Tibial artery (tissue), 4 donors: ENCODE data around the gene ZRANB1.

ENCODE experiments used
- DNase-seq, 2 donors: peaks; one replicate each; pipeline ENCODE4 v3.0.0-alpha.2; 2019
- H3K27ac ChIP-seq, 2 donors: fragments of 200-600 bp; sonication (generic) in 1 of 2; 1 replicate in 1 of 2; 2 replicates in 1 of 2; pipeline ENCODE4 v1.5.1; 2018 to 2019; ENCODE audit warnings: mild to moderate bottlenecking in 1 of 2
- H3K27me3 ChIP-seq, 2 donors: fragments of 200-600 bp; sonication (generic) in 1 of 2; one replicate each; pipeline versions ENCODE4 v1.5.1 to v1.6.0; 2016 to 2019
- H3K36me3 ChIP-seq, 3 donors: fragments of 200-600 bp; sonication (generic) in 2 of 3; one replicate each; pipeline ENCODE4 v1.5.1; 2016 to 2019; ENCODE audit warnings: mild to moderate bottlenecking in 2 of 3
- H3K4me1 ChIP-seq, 4 donors: fragments of 200-600 bp; sonication (generic) in 2 of 4; 1 replicate in 3 of 4; 2 replicates in 1 of 4; pipeline ENCODE4 v1.5.1; 2016 to 2019
- H3K4me3 ChIP-seq, 2 donors: fragments of 200-600 bp; sonication (generic) in 1 of 2; 1 replicate in 1 of 2; 2 replicates in 1 of 2; pipeline ENCODE4 v1.5.1; 2018 to 2019; ENCODE audit warnings: mild to moderate bottlenecking in 2 of 2
- H3K9me3 ChIP-seq, 3 donors: fragments of 200-600 bp; sonication (generic) in 1 of 3; one replicate each; pipeline ENCODE4 v1.5.1; 2016 to 2019
- CTCF ChIP-seq, 2 experiments: fragments of 200-600 bp in 1 of 2; fragments of 450-650 bp in 1 of 2; IDR thresholded peaks; one replicate each; pipeline ENCODE4 v1.5.1; 2017 to 2019; ENCODE audit warnings: antibody characterized with exemption in 2 of 2, mild to moderate bottlenecking in 1 of 2, moderate library complexity in 1 of 2
- intact Hi-C: fragments of 100-400 bp; cut with DNase I; formaldehyde crosslinking; loops from one replicate; pipeline ENCODE4 v1.15.0; 2023; ENCODE audit warnings: low total_unique reads

Gene ZRANB1

GRCh38 chr10:124994573-124995473, 52.9 kb downstream of the ZRANB1 start:
- DNase-seq = peak in 1 of 2 donors; percentile 70
- Histone ChIP-seq H3K27ac (peak overlapping the region; percentile 25 to 36), H3K9me3 (no peaks in the 10 kb centered on the region), H3K27me3 (no peaks in the 10 kb centered on the region), H3K4me3 (no peak overlapping the region), H3K36me3 (peaks cover 53 to 83% (median 72%) of the 10 kb centered on the region in 3 donors), H3K4me1 (peaks cover 0 to 51% (median 33%) of the 10 kb centered on the region in 4 donors)
- intact Hi-C loops = loop anchor here (10.0 kb wide), 2 partner anchors 350 to 720 kb away; partner anchors contain the start of gene EDRF1
- no peak for TF ChIP-seq CTCF (IDR thresholded peaks at IDR 0.05)

DNA sequence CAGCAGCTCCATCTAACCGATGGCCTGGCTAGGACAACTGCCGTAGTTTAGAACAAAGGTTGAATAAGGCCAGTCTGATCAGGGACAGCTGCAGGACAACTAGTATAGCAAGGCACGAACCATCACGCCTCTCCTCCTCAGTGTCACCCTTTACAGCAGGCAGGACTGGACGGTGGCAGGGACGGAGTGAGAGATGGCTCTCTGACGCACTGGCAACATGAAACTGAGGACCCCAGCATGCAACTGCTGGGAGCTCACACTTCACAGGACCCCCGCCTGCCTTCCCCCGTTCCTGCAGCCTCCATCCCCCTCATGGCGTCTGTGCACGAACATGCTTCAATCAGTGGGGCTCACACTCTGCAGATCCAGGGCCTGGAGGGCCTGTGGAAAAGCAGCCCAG, 53.7 kb downstream of the ZRANB1 start:
- Histone ChIP-seq H3K4me1 (peaks cover 0 to 56% (median 40%) of the 10 kb centered on the region in 4 donors), H3K27ac (peak overlapping the region; percentile 25 to 36), H3K27me3 (no peaks in the 10 kb centered on the region), H3K4me3 (no peak overlapping the region), H3K36me3 (peaks cover 53 to 76% (median 64%) of the 10 kb centered on the region in 3 donors), H3K9me3 (no peaks in the 10 kb centered on the region)
- intact Hi-C loops = loop anchor here (10.0 kb wide), 2 partner anchors 349 to 719 kb away; partner anchors contain the start of gene EDRF1
- TF ChIP-seq CTCF (IDR thresholded peaks at IDR 0.05) = no peak
- DNase-seq = no peak

DNA sequence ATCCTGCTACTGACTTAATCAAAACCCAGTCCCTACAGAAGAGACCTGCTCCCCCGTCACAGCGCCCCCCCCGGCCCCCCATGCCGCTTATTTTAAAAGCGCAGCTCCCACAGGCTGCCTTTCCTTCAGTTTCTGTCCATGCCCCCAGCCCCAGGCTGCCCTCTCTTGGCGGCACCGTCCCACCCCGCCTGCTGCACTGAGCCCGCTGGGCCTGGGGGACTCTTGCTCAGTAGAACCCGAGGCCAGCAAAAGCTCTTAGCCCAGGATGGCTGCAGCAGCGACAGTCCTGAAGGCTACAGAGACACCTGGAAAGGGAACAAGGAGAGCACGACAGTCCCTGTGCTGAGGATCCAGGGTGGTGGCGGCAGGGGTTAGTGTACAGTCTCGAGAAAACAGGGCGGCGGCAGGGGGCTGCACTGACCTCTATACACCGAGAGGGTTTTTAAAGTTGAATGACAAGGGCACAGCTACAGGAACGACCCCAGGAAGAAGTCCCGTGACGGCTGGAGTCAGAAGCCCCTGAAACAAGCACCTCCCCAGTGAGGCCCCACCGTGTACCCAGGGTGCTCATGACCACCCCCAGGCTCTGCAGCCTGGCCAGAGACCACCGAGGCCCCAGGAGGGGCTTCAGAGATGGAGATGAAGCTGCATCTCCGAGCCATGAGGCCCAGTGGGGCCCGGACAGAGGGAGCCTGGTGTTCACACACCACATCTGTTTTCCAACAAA, 54.4 kb downstream of the ZRANB1 start:
- H3K4me3 ChIP-seq = no peak overlapping the region
- intact Hi-C loops = loop anchor here (10.0 kb wide), 2 partner anchors 349 to 719 kb away; partner anchors contain the start of gene EDRF1
- peak overlapping the region in 1 of 2 donors; percentile 95 for H3K27ac ChIP-seq
- peak in 1 of 2 donors; percentile 18 for DNase-seq
- H3K4me1 ChIP-seq = peaks cover 0 to 59% (median 47%) of the 10 kb centered on the region in 4 donors
- peaks cover 50 to 69% (median 57%) of the 10 kb centered on the region in 3 donors for H3K36me3 ChIP-seq
- H3K27me3 ChIP-seq = no peaks in the 10 kb centered on the region
- TF ChIP-seq CTCF (IDR thresholded peaks at IDR 0.05) = no peak
- H3K9me3 ChIP-seq = no peaks in the 10 kb centered on the region

- Histone ChIP-seq H3K36me3 (peaks cover 44 to 64% (median 54%) of the 10 kb centered on the region in 3 donors), H3K4me3 (no peak overlapping the region), H3K27me3 (no peaks in the 10 kb centered on the region), H3K27ac (peak overlapping the region in 1 of 2 donors; percentile 95), H3K9me3 (no peaks in the 10 kb centered on the region), H3K4me1 (peaks cover 0 to 65% (median 53%) of the 10 kb centered on the region in 4 donors)
- no peak for TF ChIP-seq CTCF (IDR thresholded peaks at IDR 0.05)
- intact Hi-C loops = loop anchor here (10.0 kb wide), 2 partner anchors 348 to 718 kb away; partner anchors contain the start of gene EDRF1
- peak; percentile 17 to 67 for DNase-seq
Measured at GRCh38 chr10:124996854-124997215, 54.9 kb downstream of the ZRANB1 start.

- Histone ChIP-seq H3K27me3 (no peaks in the 10 kb centered on the region), H3K4me1 (peaks cover 0 to 65% (median 56%) of the 10 kb centered on the region in 4 donors), H3K4me3 (no peak overlapping the region), H3K27ac (peak overlapping the region; percentile 95), H3K36me3 (peaks cover 42 to 64% (median 53%) of the 10 kb centered on the region in 3 donors), H3K9me3 (no peaks in the 10 kb centered on the region)
- no peak for TF ChIP-seq CTCF (IDR thresholded peaks at IDR 0.05)
- intact Hi-C loops = loop anchor here (10.0 kb wide), 2 partner anchors 347 to 717 kb away; partner anchors contain the start of gene EDRF1
- DNase-seq = peak; percentile 19 to 67
Measured at GRCh38 chr10:124997306-124997705, 55.4 kb downstream of the ZRANB1 start.
